SU-DHL-6 (cell line): ENCODE data around the gene PHF20.

Source experiments
- H2AFZ ChIP-seq: fragments of 200-600 bp; sonication (generic); 2 replicates; pipeline ENCODE4 v1.6.1; 2014; ENCODE audit warnings: low read depth, mild to moderate bottlenecking, moderate library complexity, mixed read lengths, antibody characterized with exemption, low read length; ENCODE audit not compliant: severe bottlenecking
- H3F3A ChIP-seq: fragments of 200-600 bp; shearing (Covaris generic); 2 replicates; pipeline ENCODE4 v1.6.0; 2016; ENCODE audit warnings: antibody characterized with exemption, mild to moderate bottlenecking; ENCODE audit not compliant: insufficient read depth
- H3K27ac ChIP-seq: fragments of 200-600 bp; sonication (generic); 2 replicates; pipeline ENCODE4 v1.5.1; 2016; ENCODE audit warnings: low read depth, mild to moderate bottlenecking, low read length, moderate library complexity, mixed read lengths
- H3K27me3 ChIP-seq: fragments of 200-600 bp; sonication (generic), shearing (Covaris generic); 2 replicates; pipeline ENCODE4 v1.6.0; 2014; ENCODE audit warnings: mild to moderate bottlenecking, low read length
- H3K36me3 ChIP-seq: fragments of 200-600 bp; sonication (generic); 2 replicates; pipeline ENCODE4 v1.6.1; 2014; ENCODE audit warnings: mild to moderate bottlenecking, low read length, mixed read lengths
- H3K4me2 ChIP-seq: fragments of 300-600, 200-600 bp; shearing (Covaris generic), sonication (generic); 2 replicates; pipeline ENCODE4 v1.6.0; 2014; ENCODE audit warnings: low read length, low read depth, mild to moderate bottlenecking; ENCODE audit not compliant: poor library complexity, severe bottlenecking
- H3K4me3 ChIP-seq: fragments of 200-600 bp; sonication (generic); 2 replicates; pipeline ENCODE4 v1.5.1; 2014; ENCODE audit warnings: antibody characterized with exemption, low read length, mild to moderate bottlenecking, mixed read lengths; ENCODE audit not compliant: insufficient read depth, poor library complexity, severe bottlenecking
- H3K79me2 ChIP-seq: fragments of 200-600 bp; sonication (generic); 2 replicates; pipeline ENCODE4 v1.6.1; 2014; ENCODE audit warnings: mild to moderate bottlenecking, low read length, moderate library complexity; ENCODE audit not compliant: insufficient read depth
- H3K9ac ChIP-seq: fragments of 200-600 bp; sonication (generic); 2 replicates; pipeline ENCODE4 v1.7.0; 2014; ENCODE audit warnings: mild to moderate bottlenecking, low read length
- H3K9me2 ChIP-seq: fragments of 200-600 bp; sonication (generic); replicated peaks from 2 replicates; pipeline ENCODE4 v1.6.1; 2014; ENCODE audit warnings: low read length; ENCODE audit not compliant: insufficient read depth
- H3K9me3 ChIP-seq: fragments of 200-600 bp; sonication (generic); 2 replicates; pipeline ENCODE4 v1.6.1; 2014; ENCODE audit warnings: low read length, mixed read lengths; ENCODE audit not compliant: insufficient read depth
- H4K20me1 ChIP-seq: fragments of 200-600 bp; sonication (generic); 2 replicates; pipeline ENCODE4 v1.6.1; 2014; ENCODE audit warnings: low read depth, mild to moderate bottlenecking, antibody characterized with exemption, low read length, moderate library complexity, mixed read lengths
- EZH2phosphoT487 ChIP-seq: fragments of 200-600 bp; sonication (generic), shearing (Covaris generic); conservative IDR thresholded peaks from 2 replicates; pipeline ENCODE4 v1.6.1; 2018; ENCODE audit warnings: mild to moderate bottlenecking, antibody characterized with exemption, low read length, moderate library complexity, mixed read lengths
- TF ChIP-seq, protein P1 (sequence below): fragments of 200-600 bp; sonication (generic); IDR thresholded peaks from one replicate; pipeline ENCODE4 v1.5.1; 2017; ENCODE audit warnings: antibody characterized with exemption, mild to moderate bottlenecking, low read length, moderate library complexity; ENCODE audit not compliant: insufficient read depth, poor library complexity, severe bottlenecking

PHF20 gene

DNA sequence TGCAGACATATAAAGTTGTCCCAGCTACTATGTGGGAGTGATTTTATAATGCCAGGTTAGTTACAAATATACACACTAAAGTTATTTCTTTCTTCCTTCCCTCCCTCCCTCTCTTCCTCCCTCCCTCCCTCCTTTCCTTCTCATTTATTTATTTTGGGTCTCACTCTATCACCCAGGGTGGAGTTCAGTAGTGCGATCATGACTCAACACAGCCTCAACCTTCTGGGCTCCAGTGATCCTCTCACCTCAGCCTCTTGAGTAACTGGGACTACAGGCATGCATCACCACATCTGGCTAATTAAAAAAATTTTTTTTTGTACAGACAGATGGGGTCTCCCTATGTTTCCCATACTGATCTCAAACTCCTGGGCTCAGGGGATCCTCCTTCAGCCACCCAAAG lies 59.2 kb downstream of the PHF20 start:
- Histone ChIP-seq H3F3A (no peaks in the 10 kb centered on the region), H3K27me3 (no peaks in the 10 kb centered on the region), H3K27ac (no peak overlapping the region), H3K79me2 (peaks cover 23% of the 10 kb centered on the region; the same call in 1 of the 2 replicates), H3K9me3 (no peaks in the 10 kb centered on the region), H3K4me3 (no peak overlapping the region), H3K9me2 (no peaks in the 10 kb centered on the region), H3K4me2 (no peak overlapping the region), H2AFZ (no peak overlapping the region), H3K9ac (no peak overlapping the region), H3K36me3 (no peaks in the 10 kb centered on the region), H4K20me1 (no peaks in the 10 kb centered on the region)
- no peak for TF ChIP-seq EZH2phosphoT487
- TF ChIP-seq, protein P1, sequence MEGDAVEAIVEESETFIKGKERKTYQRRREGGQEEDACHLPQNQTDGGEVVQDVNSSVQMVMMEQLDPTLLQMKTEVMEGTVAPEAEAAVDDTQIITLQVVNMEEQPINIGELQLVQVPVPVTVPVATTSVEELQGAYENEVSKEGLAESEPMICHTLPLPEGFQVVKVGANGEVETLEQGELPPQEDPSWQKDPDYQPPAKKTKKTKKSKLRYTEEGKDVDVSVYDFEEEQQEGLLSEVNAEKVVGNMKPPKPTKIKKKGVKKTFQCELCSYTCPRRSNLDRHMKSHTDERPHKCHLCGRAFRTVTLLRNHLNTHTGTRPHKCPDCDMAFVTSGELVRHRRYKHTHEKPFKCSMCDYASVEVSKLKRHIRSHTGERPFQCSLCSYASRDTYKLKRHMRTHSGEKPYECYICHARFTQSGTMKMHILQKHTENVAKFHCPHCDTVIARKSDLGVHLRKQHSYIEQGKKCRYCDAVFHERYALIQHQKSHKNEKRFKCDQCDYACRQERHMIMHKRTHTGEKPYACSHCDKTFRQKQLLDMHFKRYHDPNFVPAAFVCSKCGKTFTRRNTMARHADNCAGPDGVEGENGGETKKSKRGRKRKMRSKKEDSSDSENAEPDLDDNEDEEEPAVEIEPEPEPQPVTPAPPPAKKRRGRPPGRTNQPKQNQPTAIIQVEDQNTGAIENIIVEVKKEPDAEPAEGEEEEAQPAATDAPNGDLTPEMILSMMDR = no peak

DNA sequence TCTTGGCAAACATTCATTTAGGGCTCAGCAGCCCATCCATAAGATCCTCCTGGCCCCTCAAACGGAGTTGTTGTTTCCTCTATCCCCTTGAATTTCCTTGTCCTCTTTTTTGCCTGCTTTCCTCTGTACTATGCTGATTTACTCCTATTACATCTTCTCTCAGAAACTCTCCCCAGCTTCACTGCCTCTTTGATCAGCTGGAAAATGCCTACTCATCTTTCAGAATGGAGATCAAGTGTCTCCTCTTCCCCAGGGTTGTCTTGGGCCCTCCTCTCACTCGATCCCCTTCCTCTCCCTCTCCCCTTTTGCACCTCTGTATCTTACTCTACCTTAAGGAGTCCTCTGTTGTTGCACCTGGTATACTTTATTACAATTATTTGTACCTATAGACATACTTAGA lies 60.2 kb downstream of the PHF20 start:
- Histone ChIP-seq H4K20me1 (no peaks in the 10 kb centered on the region), H3K4me2 (no peak overlapping the region), H2AFZ (no peak overlapping the region), H3K4me3 (no peak overlapping the region), H3K9me3 (no peaks in the 10 kb centered on the region), H3F3A (no peaks in the 10 kb centered on the region), H3K27ac (no peak overlapping the region), H3K79me2 (peaks cover 23% of the 10 kb centered on the region; the same call in 1 of the 2 replicates), H3K9ac (no peak overlapping the region), H3K36me3 (no peaks in the 10 kb centered on the region), H3K27me3 (no peaks in the 10 kb centered on the region), H3K9me2 (no peaks in the 10 kb centered on the region)
- TF ChIP-seq, protein P1 = no peak
- TF ChIP-seq EZH2phosphoT487 = no peak

DNA sequence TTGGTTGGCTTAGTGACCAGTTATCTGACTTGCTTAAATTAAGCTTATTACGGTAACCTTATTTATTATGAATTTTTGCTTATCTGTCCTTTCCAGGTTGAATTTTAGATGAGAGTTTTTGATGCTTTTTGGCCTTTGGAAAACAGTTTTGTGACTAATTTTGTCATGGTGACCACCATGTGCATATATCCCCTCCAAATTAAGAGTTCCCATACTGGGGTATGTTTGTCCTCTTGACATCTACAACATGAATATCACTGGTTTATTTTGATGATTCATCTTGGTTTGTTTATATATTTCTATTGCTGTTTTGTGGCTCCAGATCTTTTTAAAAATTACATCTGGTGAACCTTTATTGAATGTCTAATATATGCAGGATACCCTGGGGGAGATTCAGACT lies 61.4 kb downstream of the PHF20 start:
- no peak overlapping the region for H2AFZ ChIP-seq
- H3K9ac ChIP-seq = no peak overlapping the region
- H3K27ac ChIP-seq = no peak overlapping the region
- no peaks in the 10 kb centered on the region for H4K20me1 ChIP-seq
- no peaks in the 10 kb centered on the region for H3F3A ChIP-seq
- TF ChIP-seq, protein P1 = no peak
- no peak for TF ChIP-seq EZH2phosphoT487
- no peaks in the 10 kb centered on the region for H3K9me2 ChIP-seq
- H3K79me2 ChIP-seq = peaks cover 29% of the 10 kb centered on the region; the same call in 1 of the 2 replicates
- no peaks in the 10 kb centered on the region for H3K36me3 ChIP-seq
- H3K4me2 ChIP-seq = no peak overlapping the region
- no peaks in the 10 kb centered on the region for H3K9me3 ChIP-seq
- no peaks in the 10 kb centered on the region for H3K27me3 ChIP-seq
- no peak overlapping the region for H3K4me3 ChIP-seq
